HepG2 (cell line): ENCODE measurements around the gene SHISAL1. TPM values are rescaled to one million over a fixed set of nuclear protein-coding genes. Genes with fewer than 3 reads are reported as not detected.

Experiments used
- ATAC-seq: fragments of 200-7000 bp; cut with Tn5 transposase; 3 replicates; pipeline ENCODE4 v1.9.1; 2020; ENCODE audit warnings: mild to moderate bottlenecking, moderate library complexity
- BruUV-seq: library from RNA; stranded (reverse); fragments of 400-500 nt; replicated peaks from 2 replicates; lab custom pipeline; 2021; lab: Mats Ljungman, UMichigan
- CTCF ChIA-PET: fragments of 300-600 bp; formaldehyde crosslinking; extraction: SDS; loops from one replicate; lab custom pipeline; 2021; ENCODE audit warnings: low total read pairs, inconsistent platforms, low intra/inter-chr PET ratio; lab: Yijun Ruan, JAX
- POLR2A ChIA-PET: fragments of 350-600 bp; sonication (Branson Sonifier 250); formaldehyde crosslinking; loops from one replicate; lab custom pipeline; 2020; ENCODE audit warnings: antibody characterized with exemption, inconsistent platforms; lab: Yijun Ruan, JAX
- DNase-seq: peaks from one replicate; pipeline ENCODE4 v3.0.0-alpha.2; 2015; ENCODE audit warnings: low spot score
- FAIRE-seq: peaks from 3 replicates; lab custom pipeline; 2011; peaks lifted over from hg19 to GRCh38; lab: Jason Lieb, UNC
- H2AFZ ChIP-seq: one replicate; pipeline ENCODE4 v1.6.1; 2011; ENCODE audit warnings: low read length, inconsistent platforms
- H3K27ac ChIP-seq: fragments of 300-600 bp; 3 replicates; pipeline ENCODE4 v1.8.0; 2011; ENCODE audit warnings: mixed run types, mild to moderate bottlenecking, mixed read lengths, low read length, inconsistent platforms; ENCODE audit not compliant: insufficient read depth; ENCODE audit errors: extremely low read length
- H3K27me3 ChIP-seq, 2 experiments: fragments of 200-600 bp in 1 of 2; 2 replicates in 1 of 2; 3 replicates in 1 of 2; pipeline versions ENCODE4 v1.6.0 to v1.8.0; 2011; ENCODE audit warnings: low read length in 2 of 2, mild to moderate bottlenecking in 2 of 2, moderate library complexity in 2 of 2, inconsistent platforms in 1 of 2; ENCODE audit not compliant: insufficient read depth in 2 of 2, control insufficient read depth in 1 of 2
- H3K36me3 ChIP-seq, 2 experiments: fragments of 200-600 bp in 1 of 2; replicated peaks in 1 of 2; 2 replicates in 1 of 2; 3 replicates in 1 of 2; pipeline versions ENCODE4 v1.5.1 to v1.8.0; 2011; ENCODE audit warnings: low read length in 2 of 2, inconsistent platforms in 1 of 2; ENCODE audit not compliant: insufficient read depth in 2 of 2, control insufficient read depth in 1 of 2
- H3K4me1 ChIP-seq: 2 replicates; pipeline ENCODE4 v1.5.1; 2012; ENCODE audit warnings: low read length, inconsistent platforms; ENCODE audit not compliant: insufficient read depth
- H3K4me2 ChIP-seq: 2 replicates; pipeline ENCODE4 v1.6.0; 2011; ENCODE audit warnings: low read depth, low read length, inconsistent platforms
- H3K4me3 ChIP-seq, 3 experiments: fragments of 200-600 bp in 1 of 3; sonication (generic), shearing (Covaris generic) in 1 of 3; replicated peaks in 1 of 3; 2 replicates each; pipeline ENCODE4 v1.5.1; 2011 to 2016; ENCODE audit warnings: low read length in 3 of 3, inconsistent platforms in 2 of 3, low read depth in 2 of 3, mild to moderate bottlenecking in 2 of 3, control low read depth in 1 of 3, mixed read lengths in 1 of 3; ENCODE audit not compliant: insufficient read depth in 1 of 3
- H3K79me2 ChIP-seq: one replicate; pipeline ENCODE4 v1.6.1; 2011; ENCODE audit warnings: low read length, inconsistent platforms; ENCODE audit not compliant: insufficient read depth
- H3K9ac ChIP-seq: 2 replicates; pipeline ENCODE4 v1.6.0; 2011; ENCODE audit warnings: mild to moderate bottlenecking, low read depth, low read length, inconsistent platforms; ENCODE audit not compliant: insufficient read depth
- H3K9me3 ChIP-seq: 2 replicates; pipeline ENCODE4 v1.5.1; 2012; ENCODE audit warnings: mild to moderate bottlenecking, low read length
- H4K20me1 ChIP-seq: 2 replicates; pipeline ENCODE4 v1.6.0; 2011; ENCODE audit warnings: inconsistent platforms, mild to moderate bottlenecking, low read length, moderate library complexity; ENCODE audit not compliant: insufficient read depth
- ARID2 ChIP-seq: sonication (generic); formaldehyde crosslinking; IDR thresholded peaks from 2 replicates; pipeline ENCODE4 v1.8.1; 2022; ENCODE audit warnings: mild to moderate bottlenecking, missing genetic modification reagents, borderline replicate concordance
- CCDC6 ChIP-seq: sonication (generic); formaldehyde crosslinking; IDR thresholded peaks from 2 replicates; pipeline ENCODE4 v1.8.1; 2022; ENCODE audit warnings: mild to moderate bottlenecking, missing genetic modification reagents, moderate library complexity
- NFE2L1 ChIP-seq: sonication (generic); formaldehyde crosslinking; IDR thresholded peaks from 2 replicates; pipeline ENCODE4 v1.4.0; 2020; ENCODE audit warnings: missing genetic modification reagents, mild to moderate bottlenecking, borderline replicate concordance
- NR2F1 ChIP-seq, 2 experiments: fragments of 450-650 bp in 1 of 2; formaldehyde crosslinking in 1 of 2; IDR thresholded peaks; 2 replicates each; pipeline versions ENCODE4 v1.5.0 to v1.6.1; 2016 to 2020; ENCODE audit warnings: mild to moderate bottlenecking in 1 of 2, missing compliant biosample characterization in 1 of 2, missing genetic modification reagents in 1 of 2, moderate library complexity in 1 of 2
- ZNF484 ChIP-seq: sonication (generic); formaldehyde crosslinking; IDR thresholded peaks from 2 replicates; pipeline ENCODE4 v1.5.1; 2020; ENCODE audit warnings: mild to moderate bottlenecking, low read depth, missing genetic modification reagents, borderline replicate concordance
- ZNF564 ChIP-seq: sonication (generic); formaldehyde crosslinking; IDR thresholded peaks from 2 replicates; pipeline ENCODE4 v1.8.1; 2023; ENCODE audit warnings: mild to moderate bottlenecking, missing genetic modification reagents
- ZNF75D ChIP-seq: sonication (generic); formaldehyde crosslinking; IDR thresholded peaks from 2 replicates; pipeline ENCODE4 v1.8.1; 2023; ENCODE audit warnings: missing genetic modification reagents, mild to moderate bottlenecking, borderline replicate concordance
- ZNF782 ChIP-seq: sonication (generic); formaldehyde crosslinking; IDR thresholded peaks from 2 replicates; pipeline ENCODE4 v1.4.0; 2020; ENCODE audit warnings: missing genetic modification reagents, mild to moderate bottlenecking, borderline replicate concordance
- ZSCAN30 ChIP-seq: sonication (generic); formaldehyde crosslinking; IDR thresholded peaks from 2 replicates; pipeline ENCODE4 v1.5.0; 2020; ENCODE audit warnings: mild to moderate bottlenecking, missing genetic modification reagents
- WGBS: methylation state at CpG from one replicate; pipeline ENCODE4 v1.1.6; 2017; ENCODE audit warnings: low lambda C conversion rate; 5-methylcytosine and 5-hydroxymethylcytosine counted together
- in situ Hi-C: cut with HindIII; loops from 2 replicates; pipeline ENCODE4 v1.10.0; 2017; ENCODE audit warnings: low pct_unique_long_range_greater_than_20kb; ENCODE audit not compliant: extremely low pct_ligation_motif_present
- intact Hi-C: fragments of 100-400 bp; cut with micrococcal nuclease; formaldehyde crosslinking; loops from one replicate; pipeline ENCODE4 v1.10.0; 2022; ENCODE audit not compliant: unreplicated experiment
- polyA plus RNA-seq, 8 experiments: library from polyadenylated mRNA; depleted of rRNA in 3 of 8; stranded (reverse) in 7 of 8; unstranded in 1 of 8; fragments of >200 nt; fragmentation: Illumina TruSeq in 4 of 8; extraction: Trizol in 4 of 8; gene quantifications; 2 replicates each; pipeline versions ENCODE4 v1.2.1 to v1.2.3, GENCODE V29; 2011 to 2016; ENCODE audit warnings: low read depth in 4 of 8, missing spikeins in 1 of 8, mixed read lengths in 1 of 8; ENCODE audit not compliant: insufficient read depth in 1 of 8
- total RNA-seq, 5 experiments: library from RNA; depleted of rRNA; stranded (reverse); fragments of >200 nt; fragmentation: Illumina TruSeq; extraction: Trizol; gene quantifications; 2 replicates each; pipeline ENCODE4 v1.2.3, GENCODE V29; 2016; ENCODE audit warnings: low read depth in 1 of 5
- TF ChIP-seq, protein P1 (sequence below): IDR thresholded peaks from 2 replicates; pipeline ENCODE4 v1.6.1; 2016; ENCODE audit warnings: low read depth

SHISAL1 gene
- total and polyA plus RNA-seq, 2 of the 13 experiments (the other 11 are each of a cell fraction or from before 2014, with no cell fraction given): not detected

DNA sequence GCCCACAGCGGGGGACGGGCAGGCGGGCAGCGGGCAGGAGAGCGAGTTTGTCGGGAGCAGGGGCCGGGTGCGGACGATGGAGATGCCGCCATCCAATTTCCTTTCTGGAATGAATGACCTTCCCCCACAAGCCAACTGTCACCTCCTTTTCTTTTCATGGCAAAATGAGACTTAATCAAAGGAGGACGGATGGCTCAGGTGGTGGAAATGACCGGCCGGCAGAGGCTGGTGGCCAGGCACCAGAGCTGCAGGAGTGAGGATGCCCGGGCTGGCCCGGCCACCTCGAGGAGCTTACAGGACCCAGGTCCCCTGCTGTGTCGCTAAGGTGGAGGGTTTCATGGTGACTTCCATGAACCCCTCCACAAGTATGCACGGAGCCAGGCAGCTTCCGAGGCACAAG lies 11.7 kb downstream of the SHISAL1 start:
- H2AFZ ChIP-seq: no peak overlapping the region
- H3K79me2 ChIP-seq: no peaks in the 10 kb centered on the region
- H3K36me3 ChIP-seq: no peaks in the 10 kb centered on the region
- no peak overlapping the region for H3K9ac ChIP-seq
- DNase-seq: no peak
- H3K4me1 ChIP-seq: no peaks in the 10 kb centered on the region
- in situ Hi-C loops: no loop called here
- H3K4me3 ChIP-seq: no peak overlapping the region
- no peaks in the 10 kb centered on the region for H4K20me1 ChIP-seq
- peaks cover 4 to 18% of the 10 kb centered on the region in 2 experiments; a peak in 4 of 5 replicates for H3K27me3 ChIP-seq
- H3K27ac ChIP-seq: no peak overlapping the region
- TF ChIP-seq ZNF782 (no peak), ARID2 (CRISPR knock-in tag) (no peak), NFE2L1 (no peak), NR2F1 (CRISPR knock-in tag; IDR thresholded peaks at IDR 0.05) (no peak), ZNF484 (CRISPR knock-in tag) (no peak), ZSCAN30 (CRISPR knock-in tag) (no peak), ZNF564 (CRISPR knock-in tag) (no peak), ZNF75D (CRISPR knock-in tag) (no peak), CCDC6 (CRISPR knock-in tag) (no peak)
- TF ChIP-seq, protein P1, sequence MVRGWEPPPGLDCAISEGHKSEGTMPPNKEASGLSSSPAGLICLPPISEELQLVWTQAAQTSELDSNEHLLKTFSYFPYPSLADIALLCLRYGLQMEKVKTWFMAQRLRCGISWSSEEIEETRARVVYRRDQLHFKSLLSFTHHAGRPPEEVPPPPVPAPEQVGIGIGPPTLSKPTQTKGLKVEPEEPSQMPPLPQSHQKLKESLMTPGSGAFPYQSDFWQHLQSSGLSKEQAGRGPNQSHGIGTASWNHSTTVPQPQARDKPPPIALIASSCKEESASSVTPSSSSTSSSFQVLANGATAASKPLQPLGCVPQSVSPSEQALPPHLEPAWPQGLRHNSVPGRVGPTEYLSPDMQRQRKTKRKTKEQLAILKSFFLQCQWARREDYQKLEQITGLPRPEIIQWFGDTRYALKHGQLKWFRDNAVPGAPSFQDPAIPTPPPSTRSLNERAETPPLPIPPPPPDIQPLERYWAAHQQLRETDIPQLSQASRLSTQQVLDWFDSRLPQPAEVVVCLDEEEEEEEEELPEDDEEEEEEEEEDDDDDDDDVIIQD: no peak
- TF ChIP-seq, all 625 proteins: peak for 0
- no TSS peak for BruUV-seq
- Histone ChIP-seq H3K4me2 (no peak overlapping the region), H3K9me3 (no peaks in the 10 kb centered on the region)
- WGBS: 25% methylated on average over 7 of the region's 19 CpGs
- FAIRE-seq (no peak), ATAC-seq (no peak)
- intact Hi-C loops: no loop called here
- POLR2A ChIA-PET: no interaction called here
- CTCF ChIA-PET: no interaction called here
